ENCODE data around the gene CRMP1.
A peak's percentile ranks its signal among the peaks of the same experiment; 100 is the strongest.
"Not testable (repeated sequence)": the region's sequence is repeated elsewhere in the genome, so short reads cannot be mapped to it uniquely, and the experiment has no call there.

CRMP1 gene

GRCh38 chr4:5812506-5813229 lies 80.2 kb downstream of the CRMP1 start:
- TF ChIP-seq CTCF (conservative IDR thresholded peaks at IDR 0.05; ENCODE audit: low read length): peak; percentile 81
- H3K4me3 ChIP-seq (ENCODE audit: low read length): no peak overlapping the region
- DNase-seq (ENCODE audit: low read depth): peak; percentile 77

- H3K4me3 ChIP-seq (ENCODE audit: low read length); DNase-seq (ENCODE audit: low read depth): not testable (repeated sequence)
Observed at GRCh38 chr4:5812057-5812456, 80.8 kb downstream of the CRMP1 start.

GRCh38 chr4:5810770-5811430 lies 82.0 kb downstream of the CRMP1 start:
- no peak for DNase-seq (ENCODE audit: low read depth)
- TF ChIP-seq CTCF (conservative IDR thresholded peaks at IDR 0.05; ENCODE audit: low read length): no peak
- no peak overlapping the region for H3K4me3 ChIP-seq (ENCODE audit: low read length)

GRCh38 chr4:5810151-5810550 lies 82.7 kb downstream of the CRMP1 start:
- no peak for TF ChIP-seq CTCF (conservative IDR thresholded peaks at IDR 0.05; ENCODE audit: low read length)
- H3K4me3 ChIP-seq (ENCODE audit: low read length): no peak overlapping the region
- DNase-seq (ENCODE audit: low read depth): no peak

GRCh38 chr4:5809216-5809776 lies 83.6 kb downstream of the CRMP1 start:
- H3K4me3 ChIP-seq (ENCODE audit: low read length): no peak overlapping the region
- no peak for TF ChIP-seq CTCF (conservative IDR thresholded peaks at IDR 0.05; ENCODE audit: low read length)
- no peak for DNase-seq (ENCODE audit: low read depth)

- no peak overlapping the region for H3K4me3 ChIP-seq (ENCODE audit: low read length)
- TF ChIP-seq CTCF (conservative IDR thresholded peaks at IDR 0.05; ENCODE audit: low read length): no peak
- peak; percentile 34 for DNase-seq (ENCODE audit: low read depth)
Observed at GRCh38 chr4:5808081-5808741, 84.7 kb downstream of the CRMP1 start.

- no peak for DNase-seq (ENCODE audit: low read depth)
- no peak for TF ChIP-seq CTCF (conservative IDR thresholded peaks at IDR 0.05; ENCODE audit: low read length)
- no peak overlapping the region for H3K4me3 ChIP-seq (ENCODE audit: low read length)
Observed at GRCh38 chr4:5805270-5805669, 87.6 kb downstream of the CRMP1 start.

All from AG10803 (cell line).